ENCODE measurements around the gene SLC10A1. TPM values are rescaled to one million over a fixed set of nuclear protein-coding genes. Genes with fewer than 3 reads are reported as not detected.
"Not testable (repeated sequence)": the region's sequence is repeated elsewhere in the genome, so short reads cannot be mapped to it uniquely, and the experiment has no call there.

SLC10A1 gene
- total RNA-seq, 2 donors from 2014 or later = not detected

GRCh38 chr14:69750495-69750894 lies 46.5 kb downstream of the SLC10A1 start:
- H3K9me3 Mint-ChIP-seq = peaks cover 15% of the 10 kb centered on the region
- H3K4me3 Mint-ChIP-seq = no peak overlapping the region
- no peak for DNase-seq
- Histone ChIP-seq H3K27ac (ENCODE audit: low read depth, low read length) (no peak overlapping the region), H3K4me3 (ENCODE audit: low read length) (no peak overlapping the region), H3K4me1 (ENCODE audit: control insufficient read depth, insufficient read depth, low read length) (no peaks in the 10 kb centered on the region), H3K27me3 (ENCODE audit: control insufficient read depth, insufficient read depth, low read length, poor library complexity, severe bottlenecking) (no peaks in the 10 kb centered on the region), H3K9ac (ENCODE audit: extremely low read depth, low read length, poor library complexity, severe bottlenecking) (no peak overlapping the region), H3K9me3 (ENCODE audit: control insufficient read depth, low read length) (no peaks in the 10 kb centered on the region), H3K36me3 (ENCODE audit: control insufficient read depth, insufficient read depth, low read length) (no peaks in the 10 kb centered on the region)
- H3K27me3 Mint-ChIP-seq (ENCODE audit: insufficient read depth) = no peaks in the 10 kb centered on the region
- H3K27ac Mint-ChIP-seq = no peak overlapping the region
- WGBS, 2 experiments (ENCODE audit: insufficient coverage in 1 of 2, insufficient read length in 1 of 2) = 92 to 94% methylated on average over 2 of the region's 2 CpGs
- H3K4me1 Mint-ChIP-seq = peaks cover 6% of the 10 kb centered on the region
- peaks cover 2% of the 10 kb centered on the region for H3K36me3 Mint-ChIP-seq (ENCODE audit: low read depth)
- TF ChIP-seq CTCF (conservative IDR thresholded peaks at IDR 0.05) = no peak

GRCh38 chr14:69749956-69750355 lies 47.1 kb downstream of the SLC10A1 start:
- Histone ChIP-seq H3K4me3 (ENCODE audit: low read length) (no peak overlapping the region), H3K9ac (ENCODE audit: extremely low read depth, low read length, poor library complexity, severe bottlenecking) (no peak overlapping the region), H3K27me3 (ENCODE audit: control insufficient read depth, insufficient read depth, low read length, poor library complexity, severe bottlenecking) (no peaks in the 10 kb centered on the region), H3K4me1 (ENCODE audit: control insufficient read depth, insufficient read depth, low read length) (no peaks in the 10 kb centered on the region), H3K27ac (ENCODE audit: low read depth, low read length) (no peak overlapping the region), H3K36me3 (ENCODE audit: control insufficient read depth, insufficient read depth, low read length) (no peaks in the 10 kb centered on the region), H3K9me3 (ENCODE audit: control insufficient read depth, low read length) (peaks cover under 1% of the 10 kb centered on the region)
- TF ChIP-seq CTCF (conservative IDR thresholded peaks at IDR 0.05) = no peak
- no peak overlapping the region for H3K4me3 Mint-ChIP-seq
- 69 to 100% methylated on average over 1 of the region's 1 CpG for WGBS, 2 experiments (ENCODE audit: insufficient coverage in 1 of 2, insufficient read length in 1 of 2)
- H3K27me3 Mint-ChIP-seq (ENCODE audit: insufficient read depth) = no peaks in the 10 kb centered on the region
- no peak overlapping the region for H3K27ac Mint-ChIP-seq
- peaks cover 6% of the 10 kb centered on the region for H3K4me1 Mint-ChIP-seq
- peaks cover 2% of the 10 kb centered on the region for H3K36me3 Mint-ChIP-seq (ENCODE audit: low read depth)
- no peak for DNase-seq
- H3K9me3 Mint-ChIP-seq = peaks cover 18% of the 10 kb centered on the region

- H3K4me1 Mint-ChIP-seq = no peaks in the 10 kb centered on the region
- H3K27me3 Mint-ChIP-seq (ENCODE audit: insufficient read depth) = no peaks in the 10 kb centered on the region
Measured at GRCh38 chr14:69741055-69741454, 56.0 kb downstream of the SLC10A1 start.

GRCh38 chr14:69736405-69736804 lies 60.6 kb downstream of the SLC10A1 start:
- not testable (repeated sequence) for H3K27ac ChIP-seq (ENCODE audit: low read depth, low read length); H3K4me3 Mint-ChIP-seq; H3K36me3 Mint-ChIP-seq (ENCODE audit: low read depth); H3K4me1 Mint-ChIP-seq; H3K9ac ChIP-seq (ENCODE audit: extremely low read depth, low read length, poor library complexity, severe bottlenecking); H3K36me3 ChIP-seq (ENCODE audit: control insufficient read depth, insufficient read depth, low read length); H3K4me3 ChIP-seq (ENCODE audit: low read length); H3K4me1 ChIP-seq (ENCODE audit: control insufficient read depth, insufficient read depth, low read length); DNase-seq; H3K27ac Mint-ChIP-seq; H3K27me3 ChIP-seq (ENCODE audit: control insufficient read depth, insufficient read depth, low read length, poor library complexity, severe bottlenecking); H3K27me3 Mint-ChIP-seq (ENCODE audit: insufficient read depth)
- 89 to 92% methylated on average over 2 to 4 of the region's 4 CpGs for WGBS, 2 experiments (ENCODE audit: insufficient coverage in 1 of 2, insufficient read length in 1 of 2)
- H3K9me3 Mint-ChIP-seq = peaks cover 25% of the 10 kb centered on the region
- H3K9me3 ChIP-seq (ENCODE audit: control insufficient read depth, low read length) = peaks cover 10% of the 10 kb centered on the region

More at GRCh38 chr14:69741055-69741454, 56.0 kb downstream of the SLC10A1 start:
- 100% methylated on average over 1 of the region's 1 CpG for WGBS, 2 experiments (ENCODE audit: insufficient coverage in 1 of 2, insufficient read length in 1 of 2)
- Mint-ChIP-seq H3K36me3 (ENCODE audit: low read depth) (no peaks in the 10 kb centered on the region), H3K27ac (no peak overlapping the region), H3K4me3 (no peak overlapping the region), H3K9me3 (peaks cover 60% of the 10 kb centered on the region)
- Histone ChIP-seq H3K27me3 (ENCODE audit: control insufficient read depth, insufficient read depth, low read length, poor library complexity, severe bottlenecking) (no peaks in the 10 kb centered on the region), H3K4me1 (ENCODE audit: control insufficient read depth, insufficient read depth, low read length) (no peaks in the 10 kb centered on the region), H3K36me3 (ENCODE audit: control insufficient read depth, insufficient read depth, low read length) (no peaks in the 10 kb centered on the region), H3K9ac (ENCODE audit: extremely low read depth, low read length, poor library complexity, severe bottlenecking) (no peak overlapping the region), H3K9me3 (ENCODE audit: control insufficient read depth, low read length) (peaks cover 44% of the 10 kb centered on the region), H3K27ac (ENCODE audit: low read depth, low read length) (no peak overlapping the region), H3K4me3 (ENCODE audit: low read length) (no peak overlapping the region)
- no peak for TF ChIP-seq CTCF (conservative IDR thresholded peaks at IDR 0.05)
- no peak for DNase-seq

- H3K4me1 ChIP-seq (ENCODE audit: control insufficient read depth, insufficient read depth, low read length); H3K4me1 Mint-ChIP-seq; H3K36me3 ChIP-seq (ENCODE audit: control insufficient read depth, insufficient read depth, low read length); H3K9me3 Mint-ChIP-seq; DNase-seq; H3K9ac ChIP-seq (ENCODE audit: extremely low read depth, low read length, poor library complexity, severe bottlenecking); H3K9me3 ChIP-seq (ENCODE audit: control insufficient read depth, low read length); H3K27ac ChIP-seq (ENCODE audit: low read depth, low read length); H3K27me3 ChIP-seq (ENCODE audit: control insufficient read depth, insufficient read depth, low read length, poor library complexity, severe bottlenecking); H3K36me3 Mint-ChIP-seq (ENCODE audit: low read depth); H3K4me3 Mint-ChIP-seq; H3K27ac Mint-ChIP-seq; H3K4me3 ChIP-seq (ENCODE audit: low read length): not testable (repeated sequence)
- WGBS, 2 experiments (ENCODE audit: insufficient coverage in 1 of 2, insufficient read length in 1 of 2) = 87 to 91% methylated on average over 8 of the region's 8 CpGs
- peaks cover 13% of the 10 kb centered on the region for H3K27me3 Mint-ChIP-seq (ENCODE audit: insufficient read depth)
Measured at GRCh38 chr14:69731919-69732598, 65.0 kb downstream of the SLC10A1 start.
